Vagina (tissue), 2 donors: Measurements from ENCODE around the gene SPTBN1.

ENCODE experiments used
- POLR2AphosphoS5 ChIP-seq, 2 donors: sonication (generic); formaldehyde crosslinking; IDR thresholded peaks; one replicate each; pipeline ENCODE4 v1.9.0; 2017; ENCODE audit warnings: antibody characterized with exemption in 2 of 2, mild to moderate bottlenecking in 2 of 2, low read depth in 1 of 2; ENCODE audit not compliant: insufficient read depth in 1 of 2
- TF ChIP-seq, protein P1 (sequence below), 3 experiments: fragments of 450-650 bp in 2 of 3; fragments of 200-600 bp in 1 of 3; sonication (generic) in 1 of 3; IDR thresholded peaks; one replicate each; pipeline ENCODE4 v1.5.1; 2017 to 2019; ENCODE audit warnings: antibody characterized with exemption in 3 of 3, mild to moderate bottlenecking in 2 of 3, moderate library complexity in 2 of 3

- TF ChIP-seq, protein P1, sequence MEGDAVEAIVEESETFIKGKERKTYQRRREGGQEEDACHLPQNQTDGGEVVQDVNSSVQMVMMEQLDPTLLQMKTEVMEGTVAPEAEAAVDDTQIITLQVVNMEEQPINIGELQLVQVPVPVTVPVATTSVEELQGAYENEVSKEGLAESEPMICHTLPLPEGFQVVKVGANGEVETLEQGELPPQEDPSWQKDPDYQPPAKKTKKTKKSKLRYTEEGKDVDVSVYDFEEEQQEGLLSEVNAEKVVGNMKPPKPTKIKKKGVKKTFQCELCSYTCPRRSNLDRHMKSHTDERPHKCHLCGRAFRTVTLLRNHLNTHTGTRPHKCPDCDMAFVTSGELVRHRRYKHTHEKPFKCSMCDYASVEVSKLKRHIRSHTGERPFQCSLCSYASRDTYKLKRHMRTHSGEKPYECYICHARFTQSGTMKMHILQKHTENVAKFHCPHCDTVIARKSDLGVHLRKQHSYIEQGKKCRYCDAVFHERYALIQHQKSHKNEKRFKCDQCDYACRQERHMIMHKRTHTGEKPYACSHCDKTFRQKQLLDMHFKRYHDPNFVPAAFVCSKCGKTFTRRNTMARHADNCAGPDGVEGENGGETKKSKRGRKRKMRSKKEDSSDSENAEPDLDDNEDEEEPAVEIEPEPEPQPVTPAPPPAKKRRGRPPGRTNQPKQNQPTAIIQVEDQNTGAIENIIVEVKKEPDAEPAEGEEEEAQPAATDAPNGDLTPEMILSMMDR (IDR thresholded peaks at IDR 0.05), result no peak
- no peak for TF ChIP-seq POLR2AphosphoS5 (IDR thresholded peaks at IDR 0.05; ENCODE audit: insufficient read depth in 1 of 2, low read depth in 1 of 2)
Measured at GRCh38 chr2:54678719-54679118, 222.6 kb downstream of the SPTBN1 start.
